ENCODE measurements around the gene BMP7. TPM values are rescaled to one million over a fixed set of nuclear protein-coding genes. Genes with fewer than 3 reads are reported as not detected.
"Not testable (repeated sequence)": the region's sequence is repeated elsewhere in the genome, so short reads cannot be mapped to it uniquely, and the experiment has no call there.

BMP7 gene
- polyA plus RNA-seq, 3 donors: 91.0 to 105 (median 101) TPM

DNA sequence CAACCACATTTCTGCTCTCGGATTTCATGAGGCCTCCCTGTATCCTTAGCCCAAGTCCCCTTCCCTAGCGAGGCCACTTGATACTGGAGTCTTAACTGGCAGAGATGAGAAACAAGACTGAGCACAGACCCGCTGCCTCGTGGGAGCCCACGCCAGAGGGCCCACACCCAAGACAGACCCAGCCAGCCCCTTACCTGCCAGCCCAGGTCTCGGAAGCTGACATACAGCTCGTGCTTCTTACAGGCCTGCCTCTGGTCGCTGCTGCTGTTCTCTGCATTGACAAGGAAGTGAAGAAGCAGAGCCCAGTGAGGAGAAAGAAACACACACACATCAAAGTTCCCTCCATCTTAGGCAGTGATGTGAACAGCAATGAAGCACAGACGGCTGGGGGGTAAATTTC lies 91.7 kb downstream of the BMP7 start:
- DNase-seq: no peak

GRCh38 chr20:57173986-57174385 lies 92.5 kb downstream of the BMP7 start:
- no peak for DNase-seq

DNA sequence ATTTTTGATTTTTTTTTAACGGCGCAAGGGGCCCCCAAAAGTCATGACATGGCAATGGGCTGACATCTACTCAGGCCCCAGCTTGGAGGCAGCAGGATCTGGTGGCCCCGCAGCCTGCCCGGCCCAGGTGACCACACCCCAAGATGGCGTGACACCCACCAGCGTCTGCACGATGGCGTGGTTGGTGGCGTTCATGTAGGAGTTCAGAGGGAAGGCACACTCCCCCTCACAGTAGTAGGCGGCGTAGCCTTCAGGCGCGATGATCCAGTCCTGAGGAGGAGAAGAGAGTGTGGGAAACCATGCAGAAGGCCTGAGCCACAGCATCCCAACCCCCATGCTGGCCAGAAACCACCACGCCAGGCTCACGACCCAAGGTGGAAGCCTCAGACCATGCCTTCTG lies 93.4 kb downstream of the BMP7 start:
- DNase-seq: no peak

DNA sequence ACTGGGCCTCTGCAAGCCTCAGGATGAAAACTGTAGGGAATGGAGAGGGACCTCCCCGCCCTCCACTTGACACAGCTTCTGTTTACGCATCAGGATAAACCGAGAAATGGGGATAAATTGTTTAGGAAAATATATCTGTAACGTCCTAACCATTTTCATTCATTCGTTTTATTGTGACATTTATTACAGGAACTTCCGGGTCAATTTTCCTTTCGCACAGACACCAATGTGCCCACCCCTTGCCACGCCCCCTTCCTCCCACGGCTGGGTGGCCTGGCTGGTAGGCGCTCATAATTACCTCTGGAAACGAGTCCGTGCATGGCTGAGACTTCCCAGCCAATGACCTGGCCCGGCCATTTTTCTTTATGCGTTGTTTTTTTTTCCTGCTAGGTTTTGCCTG lies 96.1 kb downstream of the BMP7 start:
- DNase-seq: no peak

GRCh38 chr20:57169162-57169561 lies 97.3 kb downstream of the BMP7 start:
- DNase-seq: no peak

GRCh38 chr20:57167971-57168701 lies 98.3 kb downstream of the BMP7 start:
- DNase-seq: peak; percentile 81

DNA sequence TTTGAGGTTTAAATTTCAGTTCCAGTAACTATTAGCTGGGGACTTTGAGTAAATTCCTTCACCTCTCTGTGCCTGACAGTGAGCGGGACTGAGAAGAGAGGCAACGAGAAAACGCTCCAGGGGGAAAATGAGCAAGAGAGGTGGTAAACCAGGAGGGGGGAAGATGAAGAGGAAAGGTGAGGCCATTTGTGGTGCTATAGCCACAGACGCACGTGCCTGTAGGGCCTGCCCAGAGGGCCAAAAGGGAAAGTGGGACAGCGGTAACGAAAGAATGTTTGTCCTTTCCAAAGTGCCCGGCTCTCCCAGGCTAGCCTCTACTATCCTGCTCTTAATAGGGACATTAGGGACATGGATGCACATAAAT lies 99.2 kb downstream of the BMP7 start:
- DNase-seq: no peak

DNA sequence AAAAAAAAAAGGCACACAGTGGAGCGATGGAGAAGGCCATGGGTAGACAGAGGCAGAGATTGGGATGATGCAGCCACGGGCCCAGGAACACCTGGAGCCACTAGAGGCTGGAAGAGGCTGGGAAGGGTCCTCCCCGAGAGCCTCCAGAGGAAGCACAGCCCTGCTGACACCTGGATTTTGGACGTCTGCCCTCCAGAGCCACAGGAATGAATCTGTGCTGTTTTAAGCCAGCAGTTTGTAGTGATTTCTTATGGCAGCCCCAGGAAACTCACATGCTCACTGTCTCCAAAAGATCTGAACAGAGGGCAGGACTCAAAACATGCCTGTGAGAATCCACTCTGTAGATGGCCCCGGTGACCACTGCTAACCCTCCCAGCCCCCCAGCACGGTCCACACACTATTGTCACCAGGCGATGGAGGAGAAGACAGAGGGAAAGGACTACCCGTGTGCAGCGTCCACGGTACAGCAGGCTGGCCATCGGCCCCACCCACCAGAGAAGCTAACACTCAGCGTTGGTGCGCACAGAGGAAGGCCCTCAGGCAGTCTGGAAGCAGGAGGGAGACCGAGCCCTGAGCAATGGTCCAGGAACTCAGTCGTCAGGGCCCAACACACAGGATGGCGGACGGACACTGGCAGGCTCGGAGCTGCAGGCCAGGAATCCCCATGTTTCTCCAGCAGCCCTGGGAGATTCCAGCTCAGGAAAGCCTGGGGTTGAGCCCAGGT lies 99.7 kb downstream of the BMP7 start:
- DNase-seq: no peak

- no peak for DNase-seq
Observed at GRCh38 chr20:57165427-57166004, 100.9 kb downstream of the BMP7 start.

GRCh38 chr20:57164872-57165271 lies 101.6 kb downstream of the BMP7 start:
- no peak for DNase-seq

- DNase-seq: no peak
Observed at GRCh38 chr20:57163041-57163440, 103.4 kb downstream of the BMP7 start.

DNA sequence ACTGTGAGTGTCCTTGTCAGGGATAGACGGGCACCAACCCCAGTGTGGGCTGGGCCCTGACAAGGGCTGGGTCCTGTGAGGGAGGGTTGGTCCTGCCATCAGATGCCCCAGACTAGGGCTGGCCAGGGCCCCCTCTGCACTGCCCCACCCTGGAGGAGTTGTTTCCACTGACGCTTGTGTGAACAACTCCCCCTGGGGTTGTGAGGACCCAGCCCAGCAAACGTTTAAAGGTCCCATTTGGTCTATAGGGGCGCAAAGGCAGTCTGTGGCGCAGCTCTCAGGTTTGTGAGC lies 104.1 kb downstream of the BMP7 start:
- DNase-seq: no peak

DNA sequence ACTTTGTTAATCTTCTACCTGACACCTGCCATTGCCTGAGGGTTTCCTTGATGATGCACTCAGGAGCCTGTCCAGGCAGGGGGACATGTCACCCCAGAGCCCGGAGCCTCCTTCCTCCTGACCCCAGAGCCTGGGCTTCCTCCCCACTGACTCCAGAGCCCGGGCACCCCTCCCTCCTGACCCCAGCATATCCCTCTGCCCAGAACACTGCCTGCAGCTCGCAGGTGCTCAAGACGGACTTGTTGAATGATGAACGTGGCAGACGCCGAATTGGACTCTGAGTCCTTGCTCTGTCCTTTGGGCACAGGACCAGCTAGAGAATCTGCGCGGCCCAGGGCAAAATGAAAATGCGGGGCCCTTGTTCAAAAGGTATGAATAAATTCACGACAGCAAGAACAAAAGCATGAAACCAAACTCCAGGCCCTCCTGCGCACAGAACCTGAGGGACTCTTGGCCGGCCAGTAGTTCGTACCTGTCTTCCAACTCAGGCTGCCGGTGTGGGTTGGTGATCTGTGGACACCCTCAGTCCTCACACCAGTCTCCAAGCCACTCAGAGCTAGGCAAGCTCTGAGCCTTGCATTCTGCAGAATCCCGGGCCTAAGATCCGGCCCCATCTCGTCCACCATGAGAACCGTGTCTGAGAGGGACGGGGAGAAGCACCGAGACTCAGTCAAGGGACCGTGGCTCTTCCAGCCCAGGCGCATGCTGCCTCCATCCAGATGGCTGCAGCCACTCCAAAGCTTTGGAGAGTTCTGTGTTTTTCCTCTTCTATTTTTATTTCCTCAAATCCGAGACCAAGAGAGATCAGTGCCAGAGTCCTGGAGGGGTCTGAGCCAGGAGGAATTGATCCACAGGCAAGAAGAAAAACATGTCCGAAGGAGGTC lies 104.7 kb downstream of the BMP7 start:
- no peak for DNase-seq

DNA sequence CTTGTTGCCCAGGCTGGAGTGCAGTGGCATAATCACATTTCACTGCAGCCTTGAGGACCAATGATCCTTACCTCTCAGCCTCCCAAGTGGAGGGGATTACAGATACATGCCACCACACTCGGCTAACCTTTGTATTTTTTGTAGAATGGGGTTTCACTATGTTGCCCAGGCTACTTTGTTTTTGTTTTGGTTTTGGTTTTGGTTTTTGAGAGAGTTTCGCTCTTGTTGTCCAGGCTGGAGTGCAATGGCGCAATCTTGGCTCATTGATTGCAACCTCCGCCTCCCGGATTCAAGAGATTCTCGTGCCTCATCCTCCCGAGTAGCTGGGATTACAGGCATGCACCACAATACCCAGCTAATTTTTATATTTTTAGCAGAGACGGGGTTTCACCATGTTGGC lies 105.5 kb downstream of the BMP7 start:
- no peak for DNase-seq

- DNase-seq: no peak
Observed at GRCh38 chr20:57159945-57160610, 106.4 kb downstream of the BMP7 start.

DNA sequence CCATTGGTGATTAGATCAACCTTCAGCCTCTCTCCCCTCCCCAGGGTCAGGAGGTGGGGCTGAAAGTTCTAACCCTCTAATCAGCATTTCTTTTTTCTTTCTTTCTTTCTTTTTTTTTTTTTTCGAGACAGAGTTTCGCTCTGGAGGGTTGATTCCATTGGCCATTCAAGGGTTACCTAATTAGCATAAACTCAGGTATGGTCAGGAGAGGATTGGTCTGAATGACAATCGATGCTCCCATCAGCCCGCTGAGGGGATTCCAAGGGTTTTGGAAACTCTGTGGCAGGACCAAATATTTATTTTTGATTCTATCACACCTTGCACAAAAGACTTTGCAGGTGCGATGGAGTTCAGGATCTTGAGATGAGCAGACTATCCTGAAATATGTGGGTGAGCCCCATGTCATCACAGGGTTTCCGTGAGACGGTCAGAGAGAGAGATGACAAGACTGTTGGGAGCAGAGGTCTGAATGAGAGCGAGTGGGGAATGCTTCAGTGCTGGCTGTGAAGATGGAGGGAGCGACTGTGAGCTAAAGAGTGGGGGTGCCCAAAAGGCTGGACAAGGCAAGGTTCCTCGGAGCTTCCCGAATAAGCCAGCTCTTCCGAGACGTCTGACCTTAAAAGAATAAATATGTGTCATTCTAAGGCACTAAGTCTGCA lies 107.1 kb downstream of the BMP7 start:
- DNase-seq: no peak

DNA sequence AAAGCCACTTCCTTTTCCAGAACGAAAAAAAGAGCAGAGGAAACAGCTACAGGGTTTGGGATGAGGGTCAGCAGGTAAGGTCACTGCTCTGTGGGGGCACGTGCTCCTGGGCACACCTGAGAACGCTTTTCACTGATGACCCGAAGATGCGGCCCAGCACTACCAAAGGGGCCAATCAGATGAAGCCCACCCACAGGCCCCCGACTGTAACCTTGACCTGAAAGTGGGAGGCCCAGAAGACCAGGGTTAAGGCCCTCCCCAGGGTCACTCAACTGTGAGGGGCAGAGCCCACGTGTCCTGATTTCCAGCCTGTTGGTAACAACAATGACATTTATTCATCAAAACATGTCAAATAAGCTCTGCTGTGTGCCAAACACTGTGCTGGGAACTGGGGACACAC lies 108.0 kb downstream of the BMP7 start:
- DNase-seq: no peak

- DNase-seq: not testable (repeated sequence)
Observed at GRCh38 chr20:57157787-57158186, 108.7 kb downstream of the BMP7 start.

DNA sequence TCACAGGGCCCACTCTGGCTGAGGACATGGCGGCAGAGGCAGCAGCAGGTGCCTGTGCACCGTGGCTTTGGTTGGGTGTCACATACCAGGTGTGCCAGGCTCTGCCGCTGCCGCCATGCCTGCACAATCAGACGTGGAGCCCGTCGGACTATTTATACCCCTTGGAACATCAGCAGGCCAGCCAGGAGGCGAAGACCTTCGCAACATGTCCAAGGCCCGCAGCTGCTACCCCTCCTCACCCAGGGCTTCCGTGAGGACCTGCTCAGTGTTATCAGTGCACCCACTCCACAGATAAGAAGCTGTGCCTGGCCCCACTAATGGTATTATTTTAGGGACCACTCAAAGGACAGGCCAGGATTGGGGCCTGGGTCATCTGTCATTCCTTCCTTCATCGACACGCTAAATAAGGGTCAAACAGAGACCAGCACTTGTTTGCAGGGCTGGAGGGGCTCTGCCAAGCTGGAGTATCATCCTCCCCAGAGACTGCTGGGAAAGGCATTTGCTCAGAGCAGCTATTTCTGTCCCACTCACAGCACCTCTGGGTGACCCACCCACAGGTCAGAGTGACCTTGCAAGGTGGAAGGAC lies 109.2 kb downstream of the BMP7 start:
- DNase-seq: no peak

DNA sequence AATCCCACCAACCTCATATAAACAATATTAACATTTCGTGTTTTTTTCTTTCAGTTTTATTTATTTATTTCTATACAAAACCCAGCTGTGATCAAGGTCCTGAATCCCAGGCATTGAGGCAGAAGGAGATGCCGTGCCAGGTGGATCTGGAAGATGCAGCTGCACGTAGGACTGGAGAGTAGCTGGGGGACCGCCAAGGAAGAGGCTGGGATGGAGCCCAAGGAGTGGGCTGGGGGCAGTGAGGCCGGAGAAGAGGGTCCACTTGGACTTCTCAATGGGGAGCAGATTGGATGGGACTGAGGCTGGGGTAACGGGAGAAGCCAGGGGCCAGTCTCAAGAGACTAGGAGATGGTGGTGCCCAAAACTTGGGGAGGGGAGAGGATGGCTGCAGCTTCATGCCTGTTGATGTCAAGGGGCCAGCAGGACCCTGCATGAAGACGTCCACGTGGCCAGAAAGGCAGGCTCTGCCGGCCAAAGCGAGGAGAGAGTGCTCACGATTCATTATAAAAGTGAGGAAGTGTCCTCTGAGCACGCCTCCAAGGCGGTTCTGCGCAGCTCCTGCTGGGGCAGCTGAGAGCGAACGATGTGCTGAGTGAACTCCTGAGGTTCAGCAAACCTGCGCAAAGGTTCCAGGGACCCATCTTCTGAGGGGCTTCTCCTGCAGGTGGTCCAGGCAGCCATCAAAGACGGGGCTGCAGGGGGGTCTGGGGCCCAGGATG lies 110.3 kb downstream of the BMP7 start:
- no peak for DNase-seq
